GM12874 (cell line): ENCODE results near the gene C1R.

Experiments
- CTCF ChIP-seq: IDR thresholded peaks from 2 replicates; pipeline ENCODE4 v1.5.1; 2011; ENCODE audit warnings: low read depth, mild to moderate bottlenecking, control low read depth, low read length, moderate library complexity; ENCODE audit not compliant: insufficient read depth

C1R gene

GRCh38 chr12:7069386-7069785 is 22.9 kb downstream of the C1R start:
- TF ChIP-seq CTCF: no peak

- no peak for TF ChIP-seq CTCF
Observed at GRCh38 chr12:7068994-7069346, 23.3 kb downstream of the C1R start.

GRCh38 chr12:7068240-7068993 is 23.8 kb downstream of the C1R start:
- TF ChIP-seq CTCF: no peak

- TF ChIP-seq CTCF: no peak
Observed at GRCh38 chr12:7067096-7067495, 25.1 kb downstream of the C1R start.

- TF ChIP-seq CTCF: no peak
Observed at GRCh38 chr12:7066596-7066995, 25.6 kb downstream of the C1R start.

GRCh38 chr12:7065073-7065623 is 27.1 kb downstream of the C1R start:
- TF ChIP-seq CTCF: no peak

- no peak for TF ChIP-seq CTCF
Observed at GRCh38 chr12:7064516-7064915, 27.7 kb downstream of the C1R start.

GRCh38 chr12:7061596-7061995 is 30.6 kb downstream of the C1R start:
- no peak for TF ChIP-seq CTCF
